Liver (tissue), 9 donors: ENCODE data around the gene MYO6. TPM values are rescaled to one million over a fixed set of nuclear protein-coding genes. Genes with fewer than 3 reads are reported as not detected.

Source experiments
- DNase-seq: peaks from one replicate; pipeline ENCODE4 v3.0.0-alpha.2; 2017; ENCODE audit warnings: low spot score
- H3K27ac ChIP-seq, 2 donors: one replicate each; pipeline ENCODE4 v1.7.0; 2013; ENCODE audit warnings: inconsistent platforms in 2 of 2, low read length in 2 of 2, control low read depth in 1 of 2, low read depth in 1 of 2, mild to moderate bottlenecking in 1 of 2
- H3K27me3 ChIP-seq, 4 donors: one replicate each; pipeline versions ENCODE4 v1.6.1 to v1.7.0; 2013; ENCODE audit warnings: low read length in 3 of 4, inconsistent platforms in 1 of 4, mild to moderate bottlenecking in 1 of 4, moderate library complexity in 1 of 4; ENCODE audit not compliant: control insufficient read depth in 4 of 4, insufficient read depth in 4 of 4
- H3K36me3 ChIP-seq, 4 donors: one replicate each; pipeline versions ENCODE4 v1.6.1 to v1.7.0; 2013; ENCODE audit warnings: low read length in 3 of 4, mild to moderate bottlenecking in 3 of 4, low read depth in 1 of 4, moderate library complexity in 1 of 4; ENCODE audit not compliant: control insufficient read depth in 4 of 4, insufficient read depth in 3 of 4
- H3K4me1 ChIP-seq, 4 donors: one replicate each; pipeline versions ENCODE4 v1.6.1 to v1.7.0; 2013; ENCODE audit warnings: low read length in 3 of 4, mild to moderate bottlenecking in 3 of 4, moderate library complexity in 1 of 4; ENCODE audit not compliant: control insufficient read depth in 4 of 4, insufficient read depth in 4 of 4
- H3K4me3 ChIP-seq, 3 donors: one replicate each; pipeline versions ENCODE4 v1.6.1 to v1.7.0; 2013; ENCODE audit warnings: low read length in 3 of 3, control low read depth in 1 of 3, low read depth in 1 of 3, mild to moderate bottlenecking in 1 of 3
- H3K9ac ChIP-seq, 2 donors: one replicate each; pipeline ENCODE4 v1.7.0; 2013; ENCODE audit warnings: low read length in 2 of 2, mild to moderate bottlenecking in 2 of 2, moderate library complexity in 2 of 2, control low read depth in 1 of 2, low read depth in 1 of 2
- H3K9me3 ChIP-seq, 4 donors: one replicate each; pipeline versions ENCODE4 v1.6.1 to v1.7.0; 2013; ENCODE audit warnings: low read length in 3 of 4; ENCODE audit not compliant: control insufficient read depth in 4 of 4
- CTCF ChIP-seq: fragments of 150-350 bp; IDR thresholded peaks from 2 replicates; pipeline ENCODE4 v1.5.1; 2017; ENCODE audit warnings: improper control_type of control experiment, low read depth, low read length; ENCODE audit not compliant: missing input control
- EGR1 ChIP-seq, 2 donors: IDR thresholded peaks; 2 replicates each; pipeline ENCODE4 v1.6.1; 2016 to 2018; ENCODE audit warnings: antibody characterized with exemption in 2 of 2, low read depth in 2 of 2
- FOXA1 ChIP-seq: IDR thresholded peaks from 2 replicates; pipeline ENCODE4 v1.6.1; 2016; ENCODE audit warnings: antibody characterized with exemption
- FOXA2 ChIP-seq: IDR thresholded peaks from 2 replicates; pipeline ENCODE4 v1.6.1; 2016; ENCODE audit warnings: antibody characterized with exemption
- GABPA ChIP-seq, 2 donors: IDR thresholded peaks in 1 of 2; conservative IDR thresholded peaks in 1 of 2; 2 replicates each; pipeline ENCODE4 v1.6.1; 2016; ENCODE audit warnings: antibody characterized with exemption in 2 of 2, mild to moderate bottlenecking in 1 of 2, moderate library complexity in 1 of 2
- HNF4A ChIP-seq, 2 donors: conservative IDR thresholded peaks; 2 replicates each; pipeline ENCODE4 v1.6.1; 2016; ENCODE audit warnings: antibody characterized with exemption in 2 of 2, mild to moderate bottlenecking in 2 of 2
- HNF4G ChIP-seq: IDR thresholded peaks from 2 replicates; pipeline ENCODE4 v1.6.1; 2016; ENCODE audit warnings: antibody characterized with exemption
- MAX ChIP-seq: IDR thresholded peaks from 2 replicates; pipeline ENCODE4 v1.6.1; 2016; ENCODE audit warnings: antibody characterized with exemption
- NR2F2 ChIP-seq: IDR thresholded peaks from 2 replicates; pipeline ENCODE4 v1.6.1; 2016; ENCODE audit warnings: antibody characterized with exemption
- RAD21 ChIP-seq, 2 donors: IDR thresholded peaks; 2 replicates each; pipeline ENCODE4 v1.6.1; 2016; ENCODE audit warnings: antibody characterized with exemption in 2 of 2, mild to moderate bottlenecking in 2 of 2
- SP1 ChIP-seq: IDR thresholded peaks from 2 replicates; pipeline ENCODE4 v1.6.1; 2018; ENCODE audit warnings: antibody characterized with exemption, mild to moderate bottlenecking
- TAF1 ChIP-seq: conservative IDR thresholded peaks from 2 replicates; pipeline ENCODE4 v1.6.1; 2016; ENCODE audit warnings: antibody characterized with exemption, mild to moderate bottlenecking
- YY1 ChIP-seq: IDR thresholded peaks from 2 replicates; pipeline ENCODE4 v1.6.1; 2016; ENCODE audit warnings: antibody characterized with exemption, mild to moderate bottlenecking
- WGBS: extraction: QIAGEN DNeasy Blood & Tissue Kit; methylation state at CpG from one replicate; pipeline ENCODE4 v1.1.7; 2013; 5-methylcytosine and 5-hydroxymethylcytosine counted together
- polyA plus RNA-seq, 2 donors: library from polyadenylated mRNA; stranded (reverse) in 1 of 2; unstranded in 1 of 2; fragments of 200-250 nt in 1 of 2; fragments of >200 nt in 1 of 2; fragmentation: Nextera tagmentation in 1 of 2; extraction: Ambion mirVana in 1 of 2; gene quantifications; one replicate each; pipeline versions ENCODE4 v1.2.1 to v1.2.3, GENCODE V29; 2013 to 2015
- total RNA-seq, 2 donors: library from RNA; depleted of rRNA; stranded (reverse); fragments of >200 nt; gene quantifications; one replicate each; pipeline ENCODE4 v1.2.3, GENCODE V29; 2014
- TF ChIP-seq, protein P1 (sequence below): IDR thresholded peaks from 2 replicates; pipeline ENCODE4 v1.6.1; 2016; ENCODE audit warnings: antibody characterized with exemption
- TF ChIP-seq, protein P2 (sequence below): IDR thresholded peaks from 2 replicates; pipeline ENCODE4 v1.6.1; 2016; ENCODE audit warnings: antibody characterized with exemption
- TF ChIP-seq, protein P3 (sequence below): IDR thresholded peaks from 2 replicates; pipeline ENCODE4 v1.6.1; 2016; ENCODE audit warnings: antibody characterized with exemption, mild to moderate bottlenecking
- donor health status: healthy.
- donor health status: healthy.
- donor health status: healthy.
- donor health status: healthy.
- donor health status: healthy.

The MYO6 gene
- total and polyA plus RNA-seq, 4 donors = 6.5 to 18.3 (median 12.7) TPM

DNA sequence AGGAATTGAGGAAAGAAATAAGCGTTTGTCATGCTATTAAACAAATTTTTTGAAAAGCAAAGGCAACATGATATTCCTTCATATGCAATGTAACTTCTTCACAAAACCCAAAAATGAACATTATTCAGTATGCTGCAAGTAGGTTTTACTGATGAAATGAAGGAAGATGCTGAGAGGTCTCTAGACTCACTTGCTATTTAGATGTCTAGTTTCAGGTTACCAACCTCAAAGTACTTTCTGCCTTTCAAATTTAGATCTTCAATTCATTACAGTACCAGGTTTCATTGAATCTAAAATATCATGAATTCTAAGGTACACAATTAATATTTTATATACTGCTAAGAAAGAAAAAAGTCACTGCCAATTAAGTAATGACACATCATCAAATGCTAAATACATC, 39.9 kb downstream of the MYO6 start:
- no peak for TF ChIP-seq MAX
- TF ChIP-seq RAD21 (IDR thresholded peaks at IDR 0.05) = no peak
- TF ChIP-seq YY1 = no peak
- no peak for TF ChIP-seq HNF4A (conservative IDR thresholded peaks at IDR 0.05)
- TF ChIP-seq GABPA (IDR thresholded peaks at IDR 0.05 in 1 of 2, conservative IDR thresholded peaks at IDR 0.05 in 1 of 2) = no peak
- TF ChIP-seq, protein P1, sequence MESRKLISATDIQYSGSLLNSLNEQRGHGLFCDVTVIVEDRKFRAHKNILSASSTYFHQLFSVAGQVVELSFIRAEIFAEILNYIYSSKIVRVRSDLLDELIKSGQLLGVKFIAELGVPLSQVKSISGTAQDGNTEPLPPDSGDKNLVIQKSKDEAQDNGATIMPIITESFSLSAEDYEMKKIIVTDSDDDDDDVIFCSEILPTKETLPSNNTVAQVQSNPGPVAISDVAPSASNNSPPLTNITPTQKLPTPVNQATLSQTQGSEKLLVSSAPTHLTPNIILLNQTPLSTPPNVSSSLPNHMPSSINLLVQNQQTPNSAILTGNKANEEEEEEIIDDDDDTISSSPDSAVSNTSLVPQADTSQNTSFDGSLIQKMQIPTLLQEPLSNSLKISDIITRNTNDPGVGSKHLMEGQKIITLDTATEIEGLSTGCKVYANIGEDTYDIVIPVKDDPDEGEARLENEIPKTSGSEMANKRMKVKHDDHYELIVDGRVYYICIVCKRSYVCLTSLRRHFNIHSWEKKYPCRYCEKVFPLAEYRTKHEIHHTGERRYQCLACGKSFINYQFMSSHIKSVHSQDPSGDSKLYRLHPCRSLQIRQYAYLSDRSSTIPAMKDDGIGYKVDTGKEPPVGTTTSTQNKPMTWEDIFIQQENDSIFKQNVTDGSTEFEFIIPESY = no peak
- no peak for TF ChIP-seq SP1
- TF ChIP-seq FOXA1 = no peak
- TF ChIP-seq FOXA2 = no peak
- TF ChIP-seq, protein P2, sequence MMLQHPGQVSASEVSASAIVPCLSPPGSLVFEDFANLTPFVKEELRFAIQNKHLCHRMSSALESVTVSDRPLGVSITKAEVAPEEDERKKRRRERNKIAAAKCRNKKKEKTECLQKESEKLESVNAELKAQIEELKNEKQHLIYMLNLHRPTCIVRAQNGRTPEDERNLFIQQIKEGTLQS = no peak
- no peak for TF ChIP-seq EGR1 (IDR thresholded peaks at IDR 0.05; ENCODE audit: low read depth in 2 of 2)
- no peak for TF ChIP-seq HNF4G
- no peak for TF ChIP-seq TAF1
- no peak for TF ChIP-seq NR2F2
- TF ChIP-seq, protein P3, sequence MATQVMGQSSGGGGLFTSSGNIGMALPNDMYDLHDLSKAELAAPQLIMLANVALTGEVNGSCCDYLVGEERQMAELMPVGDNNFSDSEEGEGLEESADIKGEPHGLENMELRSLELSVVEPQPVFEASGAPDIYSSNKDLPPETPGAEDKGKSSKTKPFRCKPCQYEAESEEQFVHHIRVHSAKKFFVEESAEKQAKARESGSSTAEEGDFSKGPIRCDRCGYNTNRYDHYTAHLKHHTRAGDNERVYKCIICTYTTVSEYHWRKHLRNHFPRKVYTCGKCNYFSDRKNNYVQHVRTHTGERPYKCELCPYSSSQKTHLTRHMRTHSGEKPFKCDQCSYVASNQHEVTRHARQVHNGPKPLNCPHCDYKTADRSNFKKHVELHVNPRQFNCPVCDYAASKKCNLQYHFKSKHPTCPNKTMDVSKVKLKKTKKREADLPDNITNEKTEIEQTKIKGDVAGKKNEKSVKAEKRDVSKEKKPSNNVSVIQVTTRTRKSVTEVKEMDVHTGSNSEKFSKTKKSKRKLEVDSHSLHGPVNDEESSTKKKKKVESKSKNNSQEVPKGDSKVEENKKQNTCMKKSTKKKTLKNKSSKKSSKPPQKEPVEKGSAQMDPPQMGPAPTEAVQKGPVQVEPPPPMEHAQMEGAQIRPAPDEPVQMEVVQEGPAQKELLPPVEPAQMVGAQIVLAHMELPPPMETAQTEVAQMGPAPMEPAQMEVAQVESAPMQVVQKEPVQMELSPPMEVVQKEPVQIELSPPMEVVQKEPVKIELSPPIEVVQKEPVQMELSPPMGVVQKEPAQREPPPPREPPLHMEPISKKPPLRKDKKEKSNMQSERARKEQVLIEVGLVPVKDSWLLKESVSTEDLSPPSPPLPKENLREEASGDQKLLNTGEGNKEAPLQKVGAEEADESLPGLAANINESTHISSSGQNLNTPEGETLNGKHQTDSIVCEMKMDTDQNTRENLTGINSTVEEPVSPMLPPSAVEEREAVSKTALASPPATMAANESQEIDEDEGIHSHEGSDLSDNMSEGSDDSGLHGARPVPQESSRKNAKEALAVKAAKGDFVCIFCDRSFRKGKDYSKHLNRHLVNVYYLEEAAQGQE = no peak
- TF ChIP-seq CTCF = no peak
- no peak overlapping the region for H3K4me3 ChIP-seq
- H3K36me3 ChIP-seq = no peaks in the 10 kb centered on the region
- H3K27ac ChIP-seq = no peak overlapping the region
- H3K9me3 ChIP-seq = no peaks in the 10 kb centered on the region
- H3K4me1 ChIP-seq = no peaks in the 10 kb centered on the region
- DNase-seq = no peak
- no peak overlapping the region for H3K9ac ChIP-seq
- 97% methylated on average over 1 of the region's 1 CpG for WGBS
- H3K27me3 ChIP-seq = no peaks in the 10 kb centered on the region

- no peak overlapping the region for H3K27ac ChIP-seq
- no peak overlapping the region for H3K4me3 ChIP-seq
- no peak overlapping the region for H3K9ac ChIP-seq
- H3K36me3 ChIP-seq = no peaks in the 10 kb centered on the region
- no peak for TF ChIP-seq MAX
- H3K4me1 ChIP-seq = peaks cover 0 to 2% (median 0%) of the 10 kb centered on the region in 4 donors
- H3K27me3 ChIP-seq = no peaks in the 10 kb centered on the region
- H3K9me3 ChIP-seq = no peaks in the 10 kb centered on the region
- 88% methylated on average over 3 of the region's 3 CpGs for WGBS
- no peak for DNase-seq
These were observed 42.8 kb downstream of the MYO6 start for GRCh38 chr6:75791881-75792280.
